K562 (cell line): Measurements from ENCODE around the gene FRRS1L. TPM values are rescaled to one million over a fixed set of nuclear protein-coding genes. Genes with fewer than 3 reads are reported as not detected.

Experiments
- AFF4 ChIP-seq: sonication (generic); formaldehyde crosslinking; IDR thresholded peaks from 2 replicates; pipeline ENCODE4 v1.8.0; 2023; ENCODE audit warnings: mild to moderate bottlenecking, missing genetic modification reagents
- ARID1B ChIP-seq: fragments of 450-650 bp; IDR thresholded peaks from 2 replicates; pipeline ENCODE4 v1.6.1; 2016; ENCODE audit warnings: antibody characterized with exemption, mild to moderate bottlenecking, inconsistent platforms
- GABPB1 ChIP-seq: sonication (generic); formaldehyde crosslinking; IDR thresholded peaks from 2 replicates; pipeline ENCODE4 v1.8.0; 2022; ENCODE audit warnings: mild to moderate bottlenecking, missing genetic modification reagents
- HDAC2 ChIP-seq: fragments of 450-650 bp; IDR thresholded peaks from 2 replicates; pipeline ENCODE4 v1.6.1; 2016; ENCODE audit warnings: mild to moderate bottlenecking
- HDAC3 ChIP-seq: fragments of 450-650 bp; IDR thresholded peaks from 2 replicates; pipeline ENCODE4 v1.6.1; 2018; ENCODE audit warnings: borderline replicate concordance, mild to moderate bottlenecking, moderate library complexity; ENCODE audit not compliant: partially characterized antibody
- NR2C2 ChIP-seq, 2 experiments: fragments of 200-800 bp in 1 of 2; sonication (Bioruptor generic) in 1 of 2; sonication (generic) in 1 of 2; formaldehyde crosslinking in 1 of 2; IDR thresholded peaks; 2 replicates each; pipeline versions ENCODE4 v1.6.1 to v1.8.0; 2016 to 2022; ENCODE audit warnings: mild to moderate bottlenecking in 1 of 2, missing compliant biosample characterization in 1 of 2, missing genetic modification characterization in 1 of 2, missing genetic modification reagents in 1 of 2
- POU5F1 ChIP-seq: fragments of 150-350 bp; IDR thresholded peaks from 2 replicates; pipeline ENCODE4 v1.6.1; 2014; ENCODE audit warnings: borderline replicate concordance, low read length, low read depth, mild to moderate bottlenecking; ENCODE audit not compliant: partially characterized antibody
- RNF219 ChIP-seq: fragments of 250-450 bp; sonication (Bioruptor Pico); IDR thresholded peaks from 2 replicates; pipeline ENCODE4 v1.5.0; 2022; ENCODE audit warnings: mild to moderate bottlenecking
- SMAD4 ChIP-seq: fragments of 250-450 bp; sonication (Bioruptor Pico); conservative IDR thresholded peaks from 2 replicates; pipeline ENCODE4 v1.8.0; 2021; ENCODE audit warnings: inconsistent platforms, mild to moderate bottlenecking, moderate library complexity
- TAL1 ChIP-seq: fragments of 450-650 bp; IDR thresholded peaks from 2 replicates; pipeline ENCODE4 v1.6.1; 2016; ENCODE audit warnings: mild to moderate bottlenecking
- TCF3 ChIP-seq: sonication (generic); formaldehyde crosslinking; IDR thresholded peaks from 2 replicates; pipeline ENCODE4 v1.4.0; 2020; ENCODE audit warnings: mild to moderate bottlenecking, missing genetic modification reagents
- TSHZ1 ChIP-seq: fragments of 250-450 bp; sonication (Bioruptor Pico); IDR thresholded peaks from 2 replicates; pipeline ENCODE4 v1.4.0; 2020; ENCODE audit warnings: mild to moderate bottlenecking, moderate library complexity
- ZKSCAN3 ChIP-seq: fragments of 250-450 bp; sonication (Bioruptor Pico); IDR thresholded peaks from 2 replicates; pipeline ENCODE4 v1.4.0; 2020
- ZNF174 ChIP-seq: fragments of 250-450 bp; sonication (Bioruptor Pico); IDR thresholded peaks from 2 replicates; pipeline ENCODE4 v1.4.0; 2020; ENCODE audit warnings: mild to moderate bottlenecking
- ZSCAN32 ChIP-seq: fragments of 450-650 bp; formaldehyde crosslinking; IDR thresholded peaks from 2 replicates; pipeline ENCODE4 v1.4.0; 2020; ENCODE audit warnings: mild to moderate bottlenecking, moderate library complexity
- polyA plus RNA-seq, 8 experiments: library from polyadenylated mRNA; depleted of rRNA in 4 of 8; stranded (reverse) in 5 of 8; unstranded in 3 of 8; fragments of >200 nt; fragmentation: Nextera tagmentation in 2 of 8; fragmentation: Illumina TruSeq in 1 of 8; extraction: Ambion mirVana in 2 of 8; extraction: Trizol in 1 of 8; gene quantifications; 2 replicates each; pipeline versions ENCODE4 v1.2.1 to v1.2.3, GENCODE V29; 2011 to 2014; ENCODE audit warnings: inconsistent platforms in 1 of 8, missing spikeins in 1 of 8
- total RNA-seq, 7 experiments: library from RNA; depleted of rRNA in 6 of 7; stranded (reverse); fragments of >200 nt in 6 of 7; fragmentation: Illumina TruSeq in 2 of 7; extraction: Trizol in 2 of 7; gene quantifications; 2 replicates each; pipeline versions ENCODE4 v1.2.1 to v1.2.3, GENCODE V29; 2011 to 2021; ENCODE audit warnings: low replicate concordance in 1 of 7

Gene FRRS1L
- total and polyA plus RNA-seq, 9 of the 15 experiments (the other 6 are each of a cell fraction or from before 2014, with no cell fraction given): under 0.01 to 0.04 (median 0.03) TPM; not detected in 5

GRCh38 chr9:109122726-109123621 is 44.1 kb downstream of the FRRS1L start (continued):
- 0 out of 2 replicates have a peak, but pooled peaks have one; percentile 44 for TF ChIP-seq AFF4 (CRISPR knock-in tag)
- peak; percentile 92 for TF ChIP-seq ARID1B
- peak; percentile 64 for TF ChIP-seq HDAC3
- TF ChIP-seq TSHZ1 (CRISPR knock-in tag): peak; percentile 97
- TF ChIP-seq ZKSCAN3: no peak
- TF ChIP-seq HDAC2: peak; percentile 94
- TF ChIP-seq POU5F1: no peak
- TF ChIP-seq TCF3 (CRISPR knock-in tag): peak; percentile 73
- no peak for TF ChIP-seq ZNF174 (CRISPR knock-in tag)
- peak; percentile 75 for TF ChIP-seq TAL1
- no peak for TF ChIP-seq GABPB1 (CRISPR knock-in tag)
- no peak for TF ChIP-seq RNF219
- no peak for TF ChIP-seq NR2C2 (CRISPR knock-in tag; IDR thresholded peaks at IDR 0.05)
- TF ChIP-seq NR2C2 (tag; IDR thresholded peaks at IDR 0.05): 0 out of 2 replicates have a peak, but pooled peaks have one; percentile 49
- no peak for TF ChIP-seq ZSCAN32
- TF ChIP-seq SMAD4 (CRISPR knock-in tag): peak; percentile 60; the same call in 1 of the 2 replicates
